ENCODE results near the gene RBM10. TPM values are rescaled to one million over a fixed set of nuclear protein-coding genes. Genes with fewer than 3 reads are reported as not detected.

The RBM10 gene
- total and polyA plus RNA-seq, 2 experiments from 2014 or later = 39.5 to 101 TPM

- H3K27ac Mint-ChIP-seq = no peak overlapping the region
- DNase-seq (ENCODE audit: low spot score) = no peak
- H3K27me3 Mint-ChIP-seq (ENCODE audit: insufficient read depth, low read depth, poor library complexity) = peaks cover 4% of the 10 kb centered on the region
- no peak overlapping the region for H3K27ac ChIP-seq (ENCODE audit: low read depth)
- TF ChIP-seq ZNF331 (CRISPR knock-in tag; IDR thresholded peaks at IDR 0.05; ENCODE audit: low read depth) (no peak), CREB1 (CRISPR knock-in tag; IDR thresholded peaks at IDR 0.05; ENCODE audit: low read depth) (no peak), ZNF114 (CRISPR knock-in tag; IDR thresholded peaks at IDR 0.05) (no peak), CTCF (conservative IDR thresholded peaks at IDR 0.05; ENCODE audit: low read depth in 2 of 2) (no peak), NANOG (IDR thresholded peaks at IDR 0.05; ENCODE audit: borderline replicate concordance) (no peak), JUNB (IDR thresholded peaks at IDR 0.05; ENCODE audit: unreplicated experiment) (no peak), POLR2AphosphoS5 (IDR thresholded peaks at IDR 0.05; ENCODE audit: low read depth) (no peak), ZNF462 (CRISPR knock-in tag; IDR thresholded peaks at IDR 0.05) (no peak)
- TF ChIP-seq, protein P1, sequence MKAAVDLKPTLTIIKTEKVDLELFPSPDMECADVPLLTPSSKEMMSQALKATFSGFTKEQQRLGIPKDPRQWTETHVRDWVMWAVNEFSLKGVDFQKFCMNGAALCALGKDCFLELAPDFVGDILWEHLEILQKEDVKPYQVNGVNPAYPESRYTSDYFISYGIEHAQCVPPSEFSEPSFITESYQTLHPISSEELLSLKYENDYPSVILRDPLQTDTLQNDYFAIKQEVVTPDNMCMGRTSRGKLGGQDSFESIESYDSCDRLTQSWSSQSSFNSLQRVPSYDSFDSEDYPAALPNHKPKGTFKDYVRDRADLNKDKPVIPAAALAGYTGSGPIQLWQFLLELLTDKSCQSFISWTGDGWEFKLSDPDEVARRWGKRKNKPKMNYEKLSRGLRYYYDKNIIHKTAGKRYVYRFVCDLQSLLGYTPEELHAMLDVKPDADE (IDR thresholded peaks at IDR 0.05) = no peak
- TF ChIP-seq, protein P2, sequence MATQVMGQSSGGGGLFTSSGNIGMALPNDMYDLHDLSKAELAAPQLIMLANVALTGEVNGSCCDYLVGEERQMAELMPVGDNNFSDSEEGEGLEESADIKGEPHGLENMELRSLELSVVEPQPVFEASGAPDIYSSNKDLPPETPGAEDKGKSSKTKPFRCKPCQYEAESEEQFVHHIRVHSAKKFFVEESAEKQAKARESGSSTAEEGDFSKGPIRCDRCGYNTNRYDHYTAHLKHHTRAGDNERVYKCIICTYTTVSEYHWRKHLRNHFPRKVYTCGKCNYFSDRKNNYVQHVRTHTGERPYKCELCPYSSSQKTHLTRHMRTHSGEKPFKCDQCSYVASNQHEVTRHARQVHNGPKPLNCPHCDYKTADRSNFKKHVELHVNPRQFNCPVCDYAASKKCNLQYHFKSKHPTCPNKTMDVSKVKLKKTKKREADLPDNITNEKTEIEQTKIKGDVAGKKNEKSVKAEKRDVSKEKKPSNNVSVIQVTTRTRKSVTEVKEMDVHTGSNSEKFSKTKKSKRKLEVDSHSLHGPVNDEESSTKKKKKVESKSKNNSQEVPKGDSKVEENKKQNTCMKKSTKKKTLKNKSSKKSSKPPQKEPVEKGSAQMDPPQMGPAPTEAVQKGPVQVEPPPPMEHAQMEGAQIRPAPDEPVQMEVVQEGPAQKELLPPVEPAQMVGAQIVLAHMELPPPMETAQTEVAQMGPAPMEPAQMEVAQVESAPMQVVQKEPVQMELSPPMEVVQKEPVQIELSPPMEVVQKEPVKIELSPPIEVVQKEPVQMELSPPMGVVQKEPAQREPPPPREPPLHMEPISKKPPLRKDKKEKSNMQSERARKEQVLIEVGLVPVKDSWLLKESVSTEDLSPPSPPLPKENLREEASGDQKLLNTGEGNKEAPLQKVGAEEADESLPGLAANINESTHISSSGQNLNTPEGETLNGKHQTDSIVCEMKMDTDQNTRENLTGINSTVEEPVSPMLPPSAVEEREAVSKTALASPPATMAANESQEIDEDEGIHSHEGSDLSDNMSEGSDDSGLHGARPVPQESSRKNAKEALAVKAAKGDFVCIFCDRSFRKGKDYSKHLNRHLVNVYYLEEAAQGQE (IDR thresholded peaks at IDR 0.05; ENCODE audit: unreplicated experiment) = no peak
- no peaks in the 10 kb centered on the region for H4K20me1 ChIP-seq (replicated peaks; ENCODE audit: insufficient read depth)
- no peaks in the 10 kb centered on the region for H3K9me2 ChIP-seq (ENCODE audit: insufficient read depth)
- no peak overlapping the region for H3K4me3 ChIP-seq
- H3K4me1 ChIP-seq (ENCODE audit: insufficient read depth) = no peaks in the 10 kb centered on the region
- peaks cover 47% of the 10 kb centered on the region for H3K36me3 Mint-ChIP-seq (ENCODE audit: low read depth)
- H3K4me1 Mint-ChIP-seq = no peaks in the 10 kb centered on the region
- no peaks in the 10 kb centered on the region for H3K9me3 Mint-ChIP-seq
- H3K4me2 ChIP-seq = no peak overlapping the region
- ATAC-seq = no peak
- H3K79me2 ChIP-seq (replicated peaks; ENCODE audit: insufficient read depth) = no peaks in the 10 kb centered on the region
- no peaks in the 10 kb centered on the region for H3F3A ChIP-seq (replicated peaks; ENCODE audit: low read depth)
- no peak overlapping the region for H2AFZ ChIP-seq
- 0 out of 2 replicates have a peak, but pooled peaks cover 3% of the 10 kb centered on the region for H3K36me3 ChIP-seq (ENCODE audit: insufficient read depth)
- H3K4me3 Mint-ChIP-seq = no peak overlapping the region
- H3K27me3 ChIP-seq (ENCODE audit: insufficient read depth) = no peaks in the 10 kb centered on the region
Observed at GRCh38 chrX:47176101-47176740, 31.2 kb downstream of the RBM10 start.

Measured in GM23338 (cell line).